Common myeloid progenitor, CD34-positive (primary cell): ENCODE measurements around the gene ZFP36L2.

ENCODE experiments used
- CTCF ChIA-PET: fragments of 350-600 bp; sonication (Branson Sonifier 250); formaldehyde crosslinking; loops from one replicate; lab custom pipeline; 2021; ENCODE audit warnings: antibody characterized with exemption; lab: Charles Lee
- POLR2A ChIA-PET: fragments of 350-600 bp; sonication (Branson Sonifier 250); formaldehyde crosslinking; loops from one replicate; lab custom pipeline; 2021; ENCODE audit warnings: antibody characterized with exemption; lab: Charles Lee
- DNase-seq, 3 donors: peaks; one replicate each; pipeline versions ENCODE4 v3.0.0 to v3.0.0-alpha.2; 2013
- H3K27ac ChIP-seq, 2 experiments: 1 replicate in 1 of 2; 2 replicates in 1 of 2; pipeline ENCODE4 v1.7.0; 2013; ENCODE audit warnings: inconsistent platforms in 2 of 2, low read length in 2 of 2, mild to moderate bottlenecking in 2 of 2, low read depth in 1 of 2, moderate library complexity in 1 of 2; ENCODE audit not compliant: severe bottlenecking in 2 of 2, insufficient read depth in 1 of 2, poor library complexity in 1 of 2
- H3K27me3 ChIP-seq, 5 experiments: replicated peaks in 2 of 5; 1 replicate in 3 of 5; 2 replicates in 2 of 5; pipeline versions ENCODE4 v1.6.1 to v1.7.0; 2013; ENCODE audit warnings: low read length in 4 of 5, mild to moderate bottlenecking in 2 of 5, moderate library complexity in 2 of 5, inconsistent platforms in 1 of 5; ENCODE audit not compliant: insufficient read depth in 5 of 5, control insufficient read depth in 4 of 5
- H3K36me3 ChIP-seq, 4 experiments: 1 replicate in 2 of 4; 2 replicates in 2 of 4; pipeline versions ENCODE4 v1.6.1 to v1.7.0; 2013; ENCODE audit warnings: low read length in 3 of 4, control low read depth in 1 of 4, mild to moderate bottlenecking in 1 of 4; ENCODE audit not compliant: control insufficient read depth in 4 of 4, insufficient read depth in 4 of 4
- H3K4me1 ChIP-seq, 4 experiments: 1 replicate in 3 of 4; 2 replicates in 1 of 4; pipeline versions ENCODE4 v1.6.1 to v1.7.1; 2013; ENCODE audit warnings: low read length in 3 of 4, mild to moderate bottlenecking in 3 of 4, control low read depth in 1 of 4, inconsistent platforms in 1 of 4, moderate library complexity in 1 of 4; ENCODE audit not compliant: control insufficient read depth in 4 of 4, insufficient read depth in 4 of 4; ENCODE audit errors: control extremely low read depth in 1 of 4
- H3K4me3 ChIP-seq, 7 experiments: 1 replicate in 4 of 7; 2 replicates in 3 of 7; pipeline versions ENCODE4 v1.5.1 to v1.7.0; 2013; ENCODE audit warnings: mild to moderate bottlenecking in 7 of 7, low read length in 6 of 7, moderate library complexity in 6 of 7, inconsistent platforms in 2 of 7, low read depth in 2 of 7, control low read depth in 1 of 7; ENCODE audit not compliant: insufficient read depth in 4 of 7, control insufficient read depth in 1 of 7; ENCODE audit errors: extremely low read depth in 1 of 7
- H3K9me3 ChIP-seq, 5 experiments: 1 replicate in 4 of 5; 2 replicates in 1 of 5; pipeline versions ENCODE4 v1.6.1 to v1.7.1; 2013; ENCODE audit warnings: low read length in 4 of 5, mild to moderate bottlenecking in 2 of 5, inconsistent platforms in 1 of 5, low read depth in 1 of 5, moderate library complexity in 1 of 5; ENCODE audit not compliant: control insufficient read depth in 4 of 5, insufficient read depth in 2 of 5; ENCODE audit errors: control extremely low read depth in 1 of 5
- WGBS: methylation state at CpG from one replicate; pipeline ENCODE4 v1.1.5; 2013; ENCODE audit not compliant: insufficient coverage; 5-methylcytosine and 5-hydroxymethylcytosine counted together

Gene ZFP36L2

GRCh38 chr2:43178055-43178598, 48.3 kb downstream of the ZFP36L2 start:
- H3K36me3 ChIP-seq = no peaks in the 10 kb centered on the region
- H3K9me3 ChIP-seq = peaks cover 0 to 34% (median 21%) of the 10 kb centered on the region in 5 experiments
- H3K27ac ChIP-seq = peak overlapping the region; percentile 72 to 89
- peak in 2 of 3 donors; percentile 55 to 75 for DNase-seq
- POLR2A ChIA-PET = interaction anchor here (0.9 to 1.4 kb wide), 2 partner anchors 42 to 47 kb away, joined by 3 to 5 read pairs; no protein-coding TSS in a partner anchor
- 25% methylated on average over 3 of the region's 7 CpGs for WGBS
- CTCF ChIA-PET = interaction anchor here (0.6 to 5.1 kb wide), 13 partner anchors 9 to 333 kb away, joined by 3 to 30 read pairs (median 4); no protein-coding TSS in a partner anchor
- H3K4me3 ChIP-seq = no peak overlapping the region
- H3K4me1 ChIP-seq = peaks cover 2 to 25% (median 23%) of the 10 kb centered on the region in 4 experiments
- H3K27me3 ChIP-seq = no peaks in the 10 kb centered on the region

GRCh38 chr2:43176449-43176848, 50.0 kb downstream of the ZFP36L2 start:
- no peak for DNase-seq
- ChIA-PET POLR2A (no interaction called here), CTCF (interaction anchor here (1.2 to 2.7 kb wide), 4 partner anchors 13 to 42 kb away, joined by 4 to 11 read pairs (median 5); no protein-coding TSS in a partner anchor)
- Histone ChIP-seq H3K27ac (no peak overlapping the region), H3K27me3 (no peaks in the 10 kb centered on the region), H3K9me3 (peaks cover 0 to 34% (median 21%) of the 10 kb centered on the region in 5 experiments), H3K36me3 (no peaks in the 10 kb centered on the region), H3K4me3 (no peak overlapping the region), H3K4me1 (peaks cover 2 to 30% (median 28%) of the 10 kb centered on the region in 4 experiments)
- WGBS = 100% methylated on average over 1 of the region's 1 CpG

- WGBS = 100% methylated on average over 4 of the region's 9 CpGs
- POLR2A ChIA-PET = no interaction called here
- H3K36me3 ChIP-seq = no peaks in the 10 kb centered on the region
- no peaks in the 10 kb centered on the region for H3K27me3 ChIP-seq
- peaks cover 5 to 36% (median 34%) of the 10 kb centered on the region in 4 experiments for H3K4me1 ChIP-seq
- H3K4me3 ChIP-seq = no peak overlapping the region
- peaks cover 0 to 34% (median 21%) of the 10 kb centered on the region in 5 experiments for H3K9me3 ChIP-seq
- CTCF ChIA-PET = interaction anchor here (0.9 to 1.2 kb wide), 2 partner anchors 10 to 46 kb away, joined by 3 to 4 read pairs; no protein-coding TSS in a partner anchor
- H3K27ac ChIP-seq = no peak overlapping the region
- no peak for DNase-seq
Measured at GRCh38 chr2:43175876-43176275, 50.5 kb downstream of the ZFP36L2 start.

- ChIA-PET CTCF (interaction anchor here (0.9 to 1.7 kb wide), 6 partner anchors 11 to 47 kb away, joined by 3 to 5 read pairs (median 4); no protein-coding TSS in a partner anchor), POLR2A (interaction anchor here (1.0 kb wide), 1 partner anchor 35 kb away, joined by 4 read pairs; no protein-coding TSS in a partner anchor)
- Histone ChIP-seq H3K4me1 (peaks cover 6 to 44% (median 41%) of the 10 kb centered on the region in 4 experiments), H3K27ac (peak overlapping the region in 1 of 2 experiments; percentile 70), H3K4me3 (peak overlapping the region in 1 of 7 experiments; percentile 4), H3K36me3 (no peaks in the 10 kb centered on the region), H3K27me3 (no peaks in the 10 kb centered on the region), H3K9me3 (peaks cover 0 to 34% (median 21%) of the 10 kb centered on the region in 5 experiments)
- no CpG with 5 or more reads among the region's 1 CpG for WGBS
- DNase-seq = peak in 2 of 3 donors; percentile 58 to 66
Measured at GRCh38 chr2:43175020-43175441, 51.4 kb downstream of the ZFP36L2 start.

GRCh38 chr2:43174368-43174916, 52.0 kb downstream of the ZFP36L2 start:
- Histone ChIP-seq H3K4me1 (peaks cover 6 to 45% (median 43%) of the 10 kb centered on the region in 4 experiments), H3K27me3 (no peaks in the 10 kb centered on the region), H3K36me3 (no peaks in the 10 kb centered on the region), H3K4me3 (peak overlapping the region in 1 of 7 experiments; percentile 4), H3K27ac (peak overlapping the region in 1 of 2 experiments; percentile 70), H3K9me3 (peaks cover 0 to 34% (median 21%) of the 10 kb centered on the region in 5 experiments)
- ChIA-PET POLR2A (interaction anchor here (1.0 kb wide), 1 partner anchor 36 kb away, joined by 4 read pairs; no protein-coding TSS in a partner anchor), CTCF (interaction anchor here (1.0 to 1.7 kb wide), 5 partner anchors 14 to 34 kb away, joined by 3 to 5 read pairs (median 4); no protein-coding TSS in a partner anchor)
- WGBS = 76% methylated on average over 3 of the region's 9 CpGs
- DNase-seq = peak; percentile 15 to 62 (median 60)
